Sciatic nerve (tissue), 2 donors: ENCODE data around the gene DENND4A. TPM values are rescaled to one million over a fixed set of nuclear protein-coding genes. Genes with fewer than 3 reads are reported as not detected.
"Not testable (repeated sequence)": the region's sequence is repeated elsewhere in the genome, so short reads cannot be mapped to it uniquely, and the experiment has no call there.

Experiments
- ATAC-seq: fragments of 200-7000 bp; cut with Tn5 transposase; one replicate; pipeline ENCODE4 v1.9.1; 2020; ENCODE audit warnings: mild to moderate bottlenecking, moderate library complexity
- DNase-seq: peaks from one replicate; pipeline ENCODE4 v3.0.0-alpha.2; 2020; ENCODE audit warnings: low spot score
- intact Hi-C: fragments of 100-400 bp; cut with DNase I; formaldehyde crosslinking; loops from one replicate; pipeline ENCODE4 v1.14.2; 2022
- microRNA-seq: library from miRNA; unstranded; fragments of <30 nt; microRNA quantifications from one replicate; pipeline ENCODE4 v1.2.0, GENCODE V29; 2020
- total RNA-seq: library from RNA; stranded (reverse); fragmentation: NEBNext Ultra II Directional; extraction: Animal tissue kit (Norgen Biotek cat#: 25700); gene quantifications from one replicate; pipeline ENCODE4 v1.2.1, GENCODE V29; 2021
- donor health status: DM: no; HTN: no; CAD: no.
- donor health status: DM: no; HTN: no; CAD: no.

Gene DENND4A
- total RNA-seq, 1 donor from 2014 or later: 46.5 TPM

GRCh38 chr15:65621638-65622037 lies 170.5 kb downstream of the DENND4A start, which contains the start of gene SLC24A1:
Gene SLC24A1 (plus strand): TSS chr15:65621938. CDS start chr15:65624081, 2,143 bp downstream.
- intact Hi-C loops: no loop called here
- DNase-seq (no peak), ATAC-seq (no peak)

DNA sequence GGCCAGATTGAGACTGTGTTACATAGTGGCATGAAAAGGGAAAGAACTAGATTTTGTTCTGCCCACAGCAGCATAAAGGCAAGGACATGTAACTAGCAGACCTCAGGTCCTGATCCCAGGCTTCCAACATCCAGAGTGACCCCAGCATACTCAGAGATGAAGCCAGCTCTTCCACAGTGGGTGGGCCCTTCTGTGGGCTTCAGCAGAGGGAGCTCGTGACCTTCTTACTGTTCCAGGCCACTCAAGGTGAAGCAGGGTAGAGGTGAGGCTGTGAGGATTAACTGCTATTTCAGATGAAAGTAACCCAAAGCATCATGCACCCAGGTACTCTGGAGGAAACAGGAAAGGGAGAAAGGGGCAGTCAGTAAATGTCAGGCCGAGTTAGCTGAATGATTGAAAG lies 171.3 kb downstream of the DENND4A start:
- intact Hi-C loops: no loop called here
- DNase-seq (no peak), ATAC-seq (no peak)

DNA sequence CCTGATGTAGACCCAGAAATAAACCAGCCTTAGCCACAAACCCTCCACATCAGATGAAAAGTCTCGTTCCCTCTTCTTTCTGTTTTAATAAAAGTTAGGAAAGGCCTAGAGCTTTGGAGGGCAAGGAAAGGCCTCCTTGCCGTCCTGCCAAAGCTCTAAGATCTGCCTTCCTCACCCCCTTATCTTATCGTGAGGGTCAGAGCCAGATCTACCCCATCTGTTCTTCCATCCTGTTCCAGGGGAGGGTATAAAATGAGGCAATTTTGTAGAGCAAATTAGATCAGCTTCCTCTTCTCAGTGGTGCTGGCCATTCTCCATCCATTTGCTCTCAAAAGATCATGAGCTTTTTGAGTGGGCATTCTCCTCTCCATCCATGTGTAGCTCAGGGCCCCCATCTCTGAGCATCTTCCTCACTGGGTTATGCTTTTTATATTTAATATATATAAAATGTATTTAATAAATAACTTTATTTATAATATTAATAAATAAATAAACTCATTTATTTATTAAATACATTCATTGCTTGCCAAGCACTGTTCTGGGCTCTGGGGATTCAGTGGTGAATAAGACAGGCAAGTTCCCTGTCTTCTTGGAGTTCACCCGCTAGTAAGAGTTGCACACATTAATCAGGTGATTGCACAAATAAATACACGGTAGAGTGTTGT lies 172.3 kb downstream of the DENND4A start:
- DNase-seq: no peak
- no peak for ATAC-seq
- intact Hi-C loops: no loop called here

- no peak for ATAC-seq
- DNase-seq: no peak
- intact Hi-C loops: no loop called here
These were observed 173.5 kb downstream of the DENND4A start for GRCh38 chr15:65618560-65619109.

DNA sequence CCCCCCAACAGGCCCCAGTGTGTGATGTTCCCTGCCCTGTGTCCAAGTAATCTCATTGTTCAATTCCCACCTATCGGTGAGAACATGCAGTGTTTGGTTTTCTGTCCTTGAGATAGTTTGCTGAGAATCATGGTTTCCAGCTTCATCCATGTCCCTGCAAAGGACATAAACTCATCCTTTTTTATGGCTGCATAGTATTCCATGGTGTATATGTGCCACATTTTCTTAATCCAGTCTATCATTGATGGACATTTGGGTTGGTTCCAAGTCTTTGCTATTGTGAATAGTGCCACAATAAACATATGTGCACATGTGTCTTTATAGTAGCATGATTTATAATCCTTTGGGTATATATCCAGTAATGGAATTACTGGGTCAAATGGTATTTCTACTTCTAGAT lies 176.2 kb downstream of the DENND4A start:
- ATAC-seq, intact Hi-C loops, DNase-seq: not testable (repeated sequence)

DNA sequence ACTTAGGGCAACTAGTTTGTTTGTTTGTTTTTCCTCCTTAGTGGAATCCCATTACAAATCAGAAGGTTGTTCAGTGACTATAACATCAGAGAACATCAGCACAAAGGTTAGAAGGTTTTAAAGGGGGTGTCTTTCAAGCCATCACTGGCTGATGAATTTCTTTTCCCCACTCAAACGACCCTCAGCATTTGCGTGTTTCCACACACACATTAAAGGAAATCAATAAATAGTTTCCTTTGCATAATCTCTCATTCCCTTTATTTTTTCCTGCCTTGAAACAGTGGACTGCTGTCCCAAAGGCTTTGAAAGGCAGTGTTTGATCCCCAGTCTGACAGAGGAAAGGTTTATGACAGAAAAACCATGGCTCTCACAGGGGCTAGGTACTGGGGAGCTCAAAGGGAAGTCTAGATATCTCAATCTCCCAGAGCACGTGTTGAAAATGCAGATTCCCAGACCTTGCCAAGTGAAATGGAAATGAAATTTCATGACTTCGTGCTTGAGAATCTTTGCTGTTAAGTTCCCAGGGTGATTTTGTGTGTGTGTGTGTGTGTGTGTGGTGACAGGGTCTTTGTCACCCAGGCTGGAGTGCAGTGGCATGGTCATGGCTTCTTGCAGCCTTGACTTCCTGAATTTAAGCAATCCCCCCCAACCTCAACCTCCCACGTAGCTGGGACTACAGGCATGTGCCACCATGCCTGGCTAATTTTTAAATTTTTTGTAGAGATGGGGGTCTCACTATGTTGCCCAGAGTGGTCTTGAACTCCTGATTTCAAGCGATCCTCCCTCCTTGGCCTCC lies 178.9 kb downstream of the DENND4A start:
- DNase-seq: no peak
- no peak for ATAC-seq
- intact Hi-C loops: no loop called here

- DNase-seq: no peak
- intact Hi-C loops: no loop called here
- no peak for ATAC-seq
These were observed 179.5 kb downstream of the DENND4A start for GRCh38 chr15:65612616-65612946.

- no peak for DNase-seq
- no peak for ATAC-seq
- intact Hi-C loops: no loop called here
These were observed 180.0 kb downstream of the DENND4A start for GRCh38 chr15:65611888-65612615.

- DNase-seq (peak; percentile 99), ATAC-seq (peak; percentile 99)
- intact Hi-C loops: no loop called here
These were observed 181.0 kb downstream of the DENND4A start, which contains the start of gene INTS14 for GRCh38 chr15:65610871-65611718. Gene INTS14 (minus strand): TSS chr15:65611131. CDS start chr15:65607380, 3,751 bp downstream.

Small RNAs within 50 kb of the gene (microRNA-seq; reads per million reads assigned to microRNA genes)
- not detected for gene MIR4511

Other genes with a start within 250 kb of the DENND4A start
- gene INTS14, start 181.2 kb downstream of the DENND4A start, total RNA-seq: 24.4 TPM
- gene SLC24A1, start 170.4 kb downstream of the DENND4A start, total RNA-seq: 12.4 TPM
- gene RAB11A, start 77.2 kb upstream of the DENND4A start, total RNA-seq: 154 TPM